ENCODE measurements around the gene UGT2A1.

Gene UGT2A1

GRCh38 chr4:69601065-69601464 lies 52.0 kb downstream of the UGT2A1 start:
- Histone ChIP-seq H3K27ac (no peak overlapping the region), H3K27me3 (ENCODE audit: insufficient read depth, low read depth, severe bottlenecking) (no peaks in the 10 kb centered on the region), H3K4me3 (ENCODE audit: low read depth, low read length) (no peak overlapping the region), H3K9me3 (ENCODE audit: severe bottlenecking) (no peaks in the 10 kb centered on the region), H3K36me3 (no peaks in the 10 kb centered on the region)
- TF ChIP-seq CTCF (IDR thresholded peaks at IDR 0.05; ENCODE audit: low read depth, low read length): no peak
- DNase-seq: no peak

GRCh38 chr4:69600013-69600412 lies 53.0 kb downstream of the UGT2A1 start:
- no peak for TF ChIP-seq CTCF (IDR thresholded peaks at IDR 0.05; ENCODE audit: low read depth, low read length)
- no peaks in the 10 kb centered on the region for H3K36me3 ChIP-seq
- no peaks in the 10 kb centered on the region for H3K27me3 ChIP-seq (ENCODE audit: insufficient read depth, low read depth, severe bottlenecking)
- DNase-seq: no peak
- H3K4me3 ChIP-seq (ENCODE audit: low read depth, low read length): no peak overlapping the region
- no peak overlapping the region for H3K27ac ChIP-seq
- H3K9me3 ChIP-seq (ENCODE audit: severe bottlenecking): no peaks in the 10 kb centered on the region

DNA sequence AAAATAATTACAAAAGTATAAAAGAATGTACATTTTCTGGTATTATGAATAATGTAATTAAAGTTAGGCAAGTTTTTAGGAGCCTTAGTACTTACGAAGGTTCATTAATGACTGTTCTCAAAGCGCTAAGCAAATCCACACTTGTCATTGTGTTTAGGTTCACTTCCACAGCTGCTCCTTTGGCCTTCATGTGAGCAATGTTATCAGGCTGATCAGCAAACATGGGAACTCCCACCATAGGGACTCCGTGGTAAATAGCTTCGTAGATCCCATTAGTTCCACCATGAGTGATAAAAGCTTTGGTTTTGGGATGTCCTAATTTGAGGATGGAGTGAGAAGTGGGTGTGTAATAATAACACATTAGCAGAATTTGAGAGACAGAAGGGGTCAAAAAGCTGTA lies 58.7 kb downstream of the UGT2A1 start:
- DNase-seq: no peak
- H3K9me3 ChIP-seq (ENCODE audit: severe bottlenecking): no peaks in the 10 kb centered on the region
- TF ChIP-seq CTCF (IDR thresholded peaks at IDR 0.05; ENCODE audit: low read depth, low read length): no peak
- no peaks in the 10 kb centered on the region for H3K27me3 ChIP-seq (ENCODE audit: insufficient read depth, low read depth, severe bottlenecking)
- no peak overlapping the region for H3K27ac ChIP-seq
- H3K36me3 ChIP-seq: no peaks in the 10 kb centered on the region
- no peak overlapping the region for H3K4me3 ChIP-seq (ENCODE audit: low read depth, low read length)

GRCh38 chr4:69591364-69591763 lies 61.7 kb downstream of the UGT2A1 start:
- TF ChIP-seq CTCF (IDR thresholded peaks at IDR 0.05; ENCODE audit: low read depth, low read length): no peak
- H3K27ac ChIP-seq: no peak overlapping the region
- H3K9me3 ChIP-seq (ENCODE audit: severe bottlenecking): no peaks in the 10 kb centered on the region
- H3K27me3 ChIP-seq (ENCODE audit: insufficient read depth, low read depth, severe bottlenecking): no peaks in the 10 kb centered on the region
- no peaks in the 10 kb centered on the region for H3K36me3 ChIP-seq
- no peak for DNase-seq
- no peak overlapping the region for H3K4me3 ChIP-seq (ENCODE audit: low read depth, low read length)

DNA sequence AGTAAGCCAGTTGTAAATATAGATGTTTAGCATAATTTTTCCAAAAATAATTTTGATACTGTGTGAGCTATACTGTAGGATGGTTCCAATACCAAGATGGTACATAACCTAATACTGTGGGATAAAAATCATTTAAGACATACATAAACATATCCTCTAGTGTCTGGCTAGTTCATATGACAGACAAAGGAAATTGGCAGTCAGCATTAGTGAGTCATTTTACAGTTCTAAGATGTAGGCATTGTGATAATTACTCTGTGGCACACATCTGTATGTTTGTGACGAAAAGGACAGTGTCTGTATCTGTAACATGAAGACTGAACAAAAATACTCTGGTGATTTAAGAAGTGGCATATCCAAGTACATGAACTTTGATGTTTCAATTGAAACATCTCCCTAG lies 63.2 kb downstream of the UGT2A1 start:
- DNase-seq: no peak
- H3K9me3 ChIP-seq (ENCODE audit: severe bottlenecking): no peaks in the 10 kb centered on the region

More for the DNA sequence above, 63.2 kb downstream of the UGT2A1 start:
- Histone ChIP-seq H3K27ac (no peak overlapping the region), H3K27me3 (ENCODE audit: insufficient read depth, low read depth, severe bottlenecking) (no peaks in the 10 kb centered on the region), H3K4me3 (ENCODE audit: low read depth, low read length) (no peak overlapping the region), H3K36me3 (no peaks in the 10 kb centered on the region)
- TF ChIP-seq CTCF (IDR thresholded peaks at IDR 0.05; ENCODE audit: low read depth, low read length): no peak

Measured in WERI-Rb-1 (cell line).